ENCODE measurements around the gene TMEM125.

TMEM125 gene

GRCh38 chr1:43317817-43318471 is 48.2 kb downstream of the TMEM125 start:
- no peaks in the 10 kb centered on the region for H3K4me1 ChIP-seq (ENCODE audit: control insufficient read depth, insufficient read depth, low read length)
- H3K4me2 ChIP-seq (ENCODE audit: low read length): no peak overlapping the region
- H3K27me3 ChIP-seq (ENCODE audit: control insufficient read depth, insufficient read depth, low read length): no peaks in the 10 kb centered on the region
- H3K9me3 ChIP-seq (replicated peaks; ENCODE audit: low read length): no peaks in the 10 kb centered on the region
- no peaks in the 10 kb centered on the region for H3K36me3 ChIP-seq (ENCODE audit: insufficient read depth, low read length)
- H3K9ac ChIP-seq (ENCODE audit: low read depth, low read length): no peak overlapping the region
- H3K4me3 ChIP-seq (ENCODE audit: low read length): no peak overlapping the region

GRCh38 chr1:43318831-43319230 is 49.0 kb downstream of the TMEM125 start:
- no peaks in the 10 kb centered on the region for H3K4me1 ChIP-seq (ENCODE audit: control insufficient read depth, insufficient read depth, low read length)
- H3K36me3 ChIP-seq (ENCODE audit: insufficient read depth, low read length): no peaks in the 10 kb centered on the region
- H3K4me2 ChIP-seq (ENCODE audit: low read length): no peak overlapping the region
- H3K4me3 ChIP-seq (ENCODE audit: low read length): no peak overlapping the region
- no peak overlapping the region for H3K9ac ChIP-seq (ENCODE audit: low read depth, low read length)
- H3K9me3 ChIP-seq (replicated peaks; ENCODE audit: low read length): no peaks in the 10 kb centered on the region
- H3K27me3 ChIP-seq (ENCODE audit: control insufficient read depth, insufficient read depth, low read length): no peaks in the 10 kb centered on the region

- Histone ChIP-seq H3K4me3 (ENCODE audit: low read length) (no peak overlapping the region), H3K4me1 (ENCODE audit: control insufficient read depth, insufficient read depth, low read length) (no peaks in the 10 kb centered on the region), H3K4me2 (ENCODE audit: low read length) (no peak overlapping the region), H3K36me3 (ENCODE audit: insufficient read depth, low read length) (no peaks in the 10 kb centered on the region), H3K27me3 (ENCODE audit: control insufficient read depth, insufficient read depth, low read length) (no peaks in the 10 kb centered on the region), H3K9me3 (replicated peaks; ENCODE audit: low read length) (no peaks in the 10 kb centered on the region), H3K9ac (ENCODE audit: low read depth, low read length) (no peak overlapping the region)
Measured at GRCh38 chr1:43319288-43319687, 49.5 kb downstream of the TMEM125 start.

DNA sequence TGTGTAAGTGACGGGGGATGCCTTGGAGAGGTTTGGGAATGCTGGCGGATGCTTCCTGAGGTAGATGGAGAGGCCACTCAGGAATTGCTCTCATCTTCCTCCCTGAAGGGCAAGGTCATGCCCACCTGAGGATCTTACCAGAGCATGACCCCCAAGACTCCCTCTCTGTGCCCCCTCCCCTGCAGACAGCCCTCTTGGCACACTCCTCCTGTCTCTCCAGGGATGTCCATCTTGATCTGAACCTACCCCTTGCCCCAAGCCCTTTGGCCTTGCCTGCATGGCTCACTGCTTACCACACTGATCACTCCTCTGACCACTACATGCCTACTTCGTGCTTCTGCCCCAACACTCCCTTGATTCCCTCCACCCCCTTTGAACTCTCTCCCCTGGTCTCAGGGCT is 50.0 kb downstream of the TMEM125 start:
- Histone ChIP-seq H3K27me3 (ENCODE audit: control insufficient read depth, insufficient read depth, low read length) (no peaks in the 10 kb centered on the region), H3K9ac (ENCODE audit: low read depth, low read length) (no peak overlapping the region), H3K4me3 (ENCODE audit: low read length) (no peak overlapping the region), H3K4me1 (ENCODE audit: control insufficient read depth, insufficient read depth, low read length) (no peaks in the 10 kb centered on the region), H3K9me3 (replicated peaks; ENCODE audit: low read length) (no peaks in the 10 kb centered on the region), H3K4me2 (ENCODE audit: low read length) (no peak overlapping the region), H3K36me3 (ENCODE audit: insufficient read depth, low read length) (no peaks in the 10 kb centered on the region)

DNA sequence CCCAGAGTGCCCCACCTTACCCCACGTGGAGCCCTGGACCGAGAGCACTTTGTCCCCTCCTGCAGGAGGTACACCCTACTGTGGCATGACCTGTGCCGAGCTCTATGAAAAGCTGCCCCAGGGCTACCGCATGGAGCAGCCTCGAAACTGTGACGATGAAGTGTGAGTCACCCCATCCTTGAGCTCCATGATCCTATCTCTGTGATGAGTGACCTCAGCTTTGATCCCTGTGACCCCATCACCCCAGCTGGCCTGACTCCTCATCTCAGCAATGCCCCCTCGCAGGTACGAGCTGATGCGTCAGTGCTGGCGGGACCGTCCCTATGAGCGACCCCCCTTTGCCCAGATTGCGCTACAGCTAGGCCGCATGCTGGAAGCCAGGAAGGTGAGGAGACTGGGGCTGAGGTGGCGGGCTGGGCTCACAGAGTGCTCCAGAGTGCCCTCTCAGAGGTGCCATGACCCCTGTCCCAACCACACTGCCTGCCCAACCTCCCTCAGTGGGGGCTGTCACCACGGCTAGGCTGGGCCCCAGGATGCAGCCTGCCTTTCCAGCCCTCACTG is 51.6 kb downstream of the TMEM125 start:
- Histone ChIP-seq H3K9me3 (replicated peaks; ENCODE audit: low read length) (no peaks in the 10 kb centered on the region), H3K9ac (ENCODE audit: low read depth, low read length) (no peak overlapping the region), H3K4me3 (ENCODE audit: low read length) (no peak overlapping the region), H3K27me3 (ENCODE audit: control insufficient read depth, insufficient read depth, low read length) (no peaks in the 10 kb centered on the region), H3K4me2 (ENCODE audit: low read length) (no peak overlapping the region), H3K36me3 (ENCODE audit: insufficient read depth, low read length) (no peaks in the 10 kb centered on the region), H3K4me1 (ENCODE audit: control insufficient read depth, insufficient read depth, low read length) (no peaks in the 10 kb centered on the region)

DNA sequence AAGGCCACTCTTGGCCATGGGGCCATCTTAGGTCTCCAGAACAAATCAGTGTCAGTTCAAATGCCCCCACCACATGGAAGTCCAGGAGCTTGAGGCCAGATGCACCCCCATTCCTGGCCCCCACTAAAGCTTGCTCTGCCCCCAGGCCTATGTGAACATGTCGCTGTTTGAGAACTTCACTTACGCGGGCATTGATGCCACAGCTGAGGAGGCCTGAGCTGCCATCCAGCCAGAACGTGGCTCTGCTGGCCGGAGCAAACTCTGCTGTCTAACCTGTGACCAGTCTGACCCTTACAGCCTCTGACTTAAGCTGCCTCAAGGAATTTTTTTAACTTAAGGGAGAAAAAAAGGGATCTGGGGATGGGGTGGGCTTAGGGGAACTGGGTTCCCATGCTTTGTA is 52.7 kb downstream of the TMEM125 start:
- Histone ChIP-seq H3K36me3 (ENCODE audit: insufficient read depth, low read length) (no peaks in the 10 kb centered on the region), H3K4me3 (ENCODE audit: low read length) (no peak overlapping the region), H3K27me3 (ENCODE audit: control insufficient read depth, insufficient read depth, low read length) (no peaks in the 10 kb centered on the region), H3K9me3 (replicated peaks; ENCODE audit: low read length) (no peaks in the 10 kb centered on the region), H3K4me2 (ENCODE audit: low read length) (no peak overlapping the region), H3K9ac (ENCODE audit: low read depth, low read length) (no peak overlapping the region), H3K4me1 (ENCODE audit: control insufficient read depth, insufficient read depth, low read length) (no peaks in the 10 kb centered on the region)
